K562 (cell line): ENCODE data around the gene CEND1. TPM values are rescaled to one million over a fixed set of nuclear protein-coding genes. Genes with fewer than 3 reads are reported as not detected.

Experiments used
- NFE2 ChIP-seq: IDR thresholded peaks from 2 replicates; pipeline ENCODE4 v1.6.1; 2014; ENCODE audit warnings: antibody characterized with exemption, low read depth
- ZNF407 ChIP-seq: fragments of 450-650 bp; IDR thresholded peaks from 2 replicates; pipeline ENCODE4 v1.6.1; 2016; ENCODE audit warnings: low read depth
- ZNF57 ChIP-seq: fragments of 450-650 bp; formaldehyde crosslinking; IDR thresholded peaks from 2 replicates; pipeline ENCODE4 v1.4.0; 2020; ENCODE audit warnings: mild to moderate bottlenecking, moderate library complexity
- ZNF584 ChIP-seq: fragments of 200-800 bp; sonication (Bioruptor generic); IDR thresholded peaks from 2 replicates; pipeline ENCODE4 v1.6.1; 2016; ENCODE audit warnings: low read depth, mild to moderate bottlenecking, missing genetic modification characterization, missing compliant biosample characterization
- polyA plus RNA-seq, 8 experiments: library from polyadenylated mRNA; depleted of rRNA in 4 of 8; stranded (reverse) in 5 of 8; unstranded in 3 of 8; fragments of >200 nt; fragmentation: Nextera tagmentation in 2 of 8; fragmentation: Illumina TruSeq in 1 of 8; extraction: Ambion mirVana in 2 of 8; extraction: Trizol in 1 of 8; gene quantifications; 2 replicates each; pipeline versions ENCODE4 v1.2.1 to v1.2.3, GENCODE V29; 2011 to 2014; ENCODE audit warnings: inconsistent platforms in 1 of 8, missing spikeins in 1 of 8
- total RNA-seq, 7 experiments: library from RNA; depleted of rRNA in 6 of 7; stranded (reverse); fragments of >200 nt in 6 of 7; fragmentation: Illumina TruSeq in 2 of 7; extraction: Trizol in 2 of 7; gene quantifications; 2 replicates each; pipeline versions ENCODE4 v1.2.1 to v1.2.3, GENCODE V29; 2011 to 2021; ENCODE audit warnings: low replicate concordance in 1 of 7
- TF ChIP-seq, protein P1 (sequence below): IDR thresholded peaks from 2 replicates; pipeline ENCODE4 v1.6.1; 2014; ENCODE audit warnings: antibody characterized with exemption
- TF ChIP-seq, protein P2 (sequence below), 2 experiments: fragments of 450-650 bp; formaldehyde crosslinking in 1 of 2; IDR thresholded peaks; 2 replicates each; pipeline versions ENCODE4 v1.4.0 to v1.6.1; 2014 to 2020; ENCODE audit warnings: mild to moderate bottlenecking in 2 of 2, borderline replicate concordance in 1 of 2, low read depth in 1 of 2

Gene CEND1
- total and polyA plus RNA-seq, 9 of the 15 experiments (the other 6 are each of a cell fraction or from before 2014, with no cell fraction given): 0.13 to 0.18 (median 0.16) TPM; not detected in 6

DNA sequence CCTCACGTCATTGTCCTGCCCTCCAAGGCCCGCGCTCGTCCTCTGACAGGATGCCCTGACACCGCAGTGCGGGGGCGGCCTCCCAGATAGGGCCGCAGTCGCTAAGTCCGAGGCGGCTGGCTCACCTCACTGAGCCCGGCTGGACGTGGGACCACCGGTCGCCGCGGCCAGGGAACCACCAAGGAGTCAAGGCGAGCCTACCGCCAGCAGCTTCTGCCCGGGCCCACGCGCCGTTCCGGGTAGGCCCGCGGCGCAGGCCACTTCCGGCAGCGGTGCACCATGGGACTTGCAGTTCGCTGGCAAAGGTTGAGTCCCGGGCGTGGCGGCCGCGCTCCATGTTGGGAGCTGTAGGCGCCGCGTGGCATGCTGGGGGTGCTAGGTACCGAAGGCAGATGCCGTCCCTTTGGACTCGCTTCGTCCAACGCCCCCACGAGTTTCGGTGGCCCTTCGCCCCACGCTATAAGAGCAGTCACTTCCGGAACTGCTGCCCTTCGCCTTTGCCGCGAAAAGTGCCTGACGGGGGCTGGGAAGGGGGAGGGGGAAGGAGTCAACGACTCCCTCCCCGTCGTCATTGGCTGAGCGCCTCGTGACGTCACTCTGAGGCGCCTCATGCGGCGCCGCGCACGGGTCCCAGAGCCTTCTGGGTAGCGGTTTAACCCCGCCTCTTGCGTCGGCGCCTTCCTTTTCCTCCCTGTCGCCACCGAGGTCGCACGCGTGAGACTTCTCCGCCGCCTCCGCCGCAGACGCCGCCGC is 19.6 kb upstream of the CEND1 start, which contains the start of gene RPLP2 (continued):
- no peak for TF ChIP-seq ZNF407
- TF ChIP-seq, protein P1, sequence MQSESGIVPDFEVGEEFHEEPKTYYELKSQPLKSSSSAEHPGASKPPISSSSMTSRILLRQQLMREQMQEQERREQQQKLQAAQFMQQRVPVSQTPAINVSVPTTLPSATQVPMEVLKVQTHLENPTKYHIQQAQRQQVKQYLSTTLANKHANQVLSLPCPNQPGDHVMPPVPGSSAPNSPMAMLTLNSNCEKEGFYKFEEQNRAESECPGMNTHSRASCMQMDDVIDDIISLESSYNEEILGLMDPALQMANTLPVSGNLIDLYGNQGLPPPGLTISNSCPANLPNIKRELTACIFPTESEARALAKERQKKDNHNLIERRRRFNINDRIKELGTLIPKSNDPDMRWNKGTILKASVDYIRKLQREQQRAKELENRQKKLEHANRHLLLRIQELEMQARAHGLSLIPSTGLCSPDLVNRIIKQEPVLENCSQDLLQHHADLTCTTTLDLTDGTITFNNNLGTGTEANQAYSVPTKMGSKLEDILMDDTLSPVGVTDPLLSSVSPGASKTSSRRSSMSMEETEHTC: peak; percentile 7; the same call in 1 of the 2 replicates
- no peak for TF ChIP-seq ZNF57 (CRISPR knock-in tag)
- peak; percentile 10; the same call in 1 of the 2 replicates for TF ChIP-seq NFE2
- TF ChIP-seq, protein P2, sequence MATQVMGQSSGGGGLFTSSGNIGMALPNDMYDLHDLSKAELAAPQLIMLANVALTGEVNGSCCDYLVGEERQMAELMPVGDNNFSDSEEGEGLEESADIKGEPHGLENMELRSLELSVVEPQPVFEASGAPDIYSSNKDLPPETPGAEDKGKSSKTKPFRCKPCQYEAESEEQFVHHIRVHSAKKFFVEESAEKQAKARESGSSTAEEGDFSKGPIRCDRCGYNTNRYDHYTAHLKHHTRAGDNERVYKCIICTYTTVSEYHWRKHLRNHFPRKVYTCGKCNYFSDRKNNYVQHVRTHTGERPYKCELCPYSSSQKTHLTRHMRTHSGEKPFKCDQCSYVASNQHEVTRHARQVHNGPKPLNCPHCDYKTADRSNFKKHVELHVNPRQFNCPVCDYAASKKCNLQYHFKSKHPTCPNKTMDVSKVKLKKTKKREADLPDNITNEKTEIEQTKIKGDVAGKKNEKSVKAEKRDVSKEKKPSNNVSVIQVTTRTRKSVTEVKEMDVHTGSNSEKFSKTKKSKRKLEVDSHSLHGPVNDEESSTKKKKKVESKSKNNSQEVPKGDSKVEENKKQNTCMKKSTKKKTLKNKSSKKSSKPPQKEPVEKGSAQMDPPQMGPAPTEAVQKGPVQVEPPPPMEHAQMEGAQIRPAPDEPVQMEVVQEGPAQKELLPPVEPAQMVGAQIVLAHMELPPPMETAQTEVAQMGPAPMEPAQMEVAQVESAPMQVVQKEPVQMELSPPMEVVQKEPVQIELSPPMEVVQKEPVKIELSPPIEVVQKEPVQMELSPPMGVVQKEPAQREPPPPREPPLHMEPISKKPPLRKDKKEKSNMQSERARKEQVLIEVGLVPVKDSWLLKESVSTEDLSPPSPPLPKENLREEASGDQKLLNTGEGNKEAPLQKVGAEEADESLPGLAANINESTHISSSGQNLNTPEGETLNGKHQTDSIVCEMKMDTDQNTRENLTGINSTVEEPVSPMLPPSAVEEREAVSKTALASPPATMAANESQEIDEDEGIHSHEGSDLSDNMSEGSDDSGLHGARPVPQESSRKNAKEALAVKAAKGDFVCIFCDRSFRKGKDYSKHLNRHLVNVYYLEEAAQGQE (IDR thresholded peaks at IDR 0.05; ENCODE audit: borderline replicate concordance): no peak
- TF ChIP-seq, protein P2 (CRISPR knock-in tag; IDR thresholded peaks at IDR 0.05; ENCODE audit: low read depth): peak; percentile 71; the same call in 1 of the 2 replicates
- TF ChIP-seq ZNF584 (CRISPR knock-in tag): peak; percentile 69; the same call in 1 of the 2 replicates
